Activated CD4-positive, alpha-beta T cell treated with anti-CD3 and anti-CD28 coated beads, Interleukin-2, Interleukin-6, amounts not matched to agents 100 ng/mL and 50 ng/mL, durations not matched to agents 16 hours and 8 hours (primary cell): ENCODE measurements around the gene SRGAP2.
"Not testable (repeated sequence)": the region's sequence is repeated elsewhere in the genome, so short reads cannot be mapped to it uniquely, and the experiment has no call there.

Experiments
- DNase-seq: peaks from one replicate; pipeline ENCODE4 v3.0.0-alpha.2; 2020

SRGAP2 gene

GRCh38 chr1:206252680-206253335 is 49.5 kb downstream of the SRGAP2 start:
- not testable (repeated sequence) for DNase-seq
